GM12878 (cell line): ENCODE measurements around the gene SRRM5. TPM values are rescaled to one million over a fixed set of nuclear protein-coding genes. Genes with fewer than 3 reads are reported as not detected.

Experiments used
- ATAC-seq: fragments of 200-7000 bp; cut with Tn5 transposase; 3 replicates; pipeline ENCODE4 v1.9.1; 2020; ENCODE audit warnings: mild to moderate bottlenecking, moderate library complexity
- BruUV-seq: library from RNA; stranded (reverse); fragments of 400-500 nt; replicated peaks from 2 replicates; lab custom pipeline; 2021; lab: Mats Ljungman, UMichigan
- CTCF ChIA-PET: fragments of 300-600 bp; sonication (Branson Sonifier 250); formaldehyde crosslinking; extraction: SDS; loops from one replicate; lab custom pipeline; 2021; ENCODE audit warnings: inconsistent platforms; lab: Yijun Ruan, JAX
- POLR2A ChIA-PET: fragments of 350-600 bp; formaldehyde crosslinking; extraction: SDS; loops from one replicate; lab custom pipeline; 2021; ENCODE audit warnings: inconsistent platforms; lab: Charles Lee
- RAD21 ChIA-PET: fragments of 300-600 bp; sonication (Branson Sonifier 250); formaldehyde crosslinking; loops from one replicate; lab custom pipeline; 2023; ENCODE audit warnings: antibody characterized with exemption; ENCODE audit not compliant: unreplicated experiment; lab: Charles Lee
- SMC1A ChIA-PET: fragments of 300-600 bp; sonication (Branson Sonifier 250); formaldehyde crosslinking; loops from one replicate; lab custom pipeline; 2023; ENCODE audit not compliant: unreplicated experiment, uncharacterized antibody; lab: Charles Lee
- DNase-seq: peaks from one replicate; pipeline ENCODE4 v3.0.0-alpha.2; 2011; ENCODE audit warnings: low read depth, low spot score
- FAIRE-seq: peaks from 3 replicates; lab custom pipeline; 2011; peaks lifted over from hg19 to GRCh38; lab: Jason Lieb, UNC
- H2AFZ ChIP-seq: 2 replicates; pipeline ENCODE4 v1.6.0; 2011; ENCODE audit warnings: low read depth, low read length, control low read depth; ENCODE audit not compliant: control insufficient read depth
- H3K27ac ChIP-seq: 2 replicates; pipeline ENCODE4 v1.5.1; 2011; ENCODE audit warnings: control low read depth; ENCODE audit not compliant: control insufficient read depth, insufficient read depth
- H3K27me3 ChIP-seq, 2 experiments: replicated peaks in 1 of 2; 2 replicates each; pipeline versions ENCODE4 v1.6.0 to v1.6.1; 2011; ENCODE audit warnings: low read length in 1 of 2; ENCODE audit not compliant: control insufficient read depth in 2 of 2, insufficient read depth in 2 of 2
- H3K36me3 ChIP-seq, 2 experiments: 2 replicates each; pipeline ENCODE4 v1.5.1; 2011; ENCODE audit warnings: low read length in 1 of 2; ENCODE audit not compliant: control insufficient read depth in 2 of 2, insufficient read depth in 2 of 2
- H3K4me1 ChIP-seq: 2 replicates; pipeline ENCODE4 v1.6.1; 2011; ENCODE audit warnings: mild to moderate bottlenecking, low read length, moderate library complexity, mixed read lengths; ENCODE audit not compliant: control insufficient read depth, insufficient read depth
- H3K4me2 ChIP-seq: 2 replicates; pipeline ENCODE4 v1.6.0; 2011; ENCODE audit warnings: control low read depth; ENCODE audit not compliant: control insufficient read depth, insufficient read depth
- H3K4me3 ChIP-seq: fragments of 200-600 bp; sonication (generic); 2 replicates; pipeline ENCODE4 v1.5.1; 2016
- H3K79me2 ChIP-seq: 2 replicates; pipeline ENCODE4 v1.6.0; 2011; ENCODE audit warnings: low read length; ENCODE audit not compliant: control insufficient read depth, insufficient read depth
- H3K9ac ChIP-seq: 2 replicates; pipeline ENCODE4 v1.8.0; 2011; ENCODE audit warnings: low read length, control low read depth, mixed read lengths; ENCODE audit not compliant: control insufficient read depth, insufficient read depth
- H3K9me3 ChIP-seq: replicated peaks from 3 replicates; pipeline ENCODE4 v1.5.1; 2011; ENCODE audit warnings: mild to moderate bottlenecking, low read length; ENCODE audit not compliant: control insufficient read depth, insufficient read depth
- H4K20me1 ChIP-seq: 2 replicates; pipeline ENCODE4 v1.6.0; 2011; ENCODE audit not compliant: control insufficient read depth, insufficient read depth
- EP300 ChIP-seq, 2 experiments: fragments of 150-350 bp in 1 of 2; IDR thresholded peaks; 2 replicates each; pipeline ENCODE4 v1.6.1; 2011 to 2012; ENCODE audit warnings: low read depth in 2 of 2, low read length in 2 of 2, borderline replicate concordance in 1 of 2, improper control_type of control experiment in 1 of 2, inconsistent platforms in 1 of 2; ENCODE audit not compliant: control insufficient read depth in 1 of 2
- HDAC2 ChIP-seq: fragments of 200-600 bp; sonication (generic); IDR thresholded peaks from 2 replicates; pipeline ENCODE4 v1.6.1; 2017
- PML ChIP-seq: IDR thresholded peaks from 2 replicates; pipeline ENCODE4 v1.6.1; 2012; ENCODE audit warnings: low read length, inconsistent platforms
- POLR2A ChIP-seq: IDR thresholded peaks from 2 replicates; pipeline ENCODE4 v1.6.1; 2011; ENCODE audit warnings: low read depth, mild to moderate bottlenecking, low read length
- WGBS: methylation state at CpG from one replicate; pipeline ENCODE4 v1.1.6; 2016; ENCODE audit warnings: low lambda C conversion rate; ENCODE audit not compliant: insufficient replicate concordance, insufficient coverage; ENCODE audit errors: missing lambda C conversion rate; 5-methylcytosine and 5-hydroxymethylcytosine counted together
- in situ Hi-C: fragments of 300-500 bp; cut with MboI; formaldehyde crosslinking; loops from 9 replicates; pipeline ENCODE4 v1.14.3; 2018; ENCODE audit warnings: mixed read lengths
- intact Hi-C: fragments of 100-400 bp; cut with micrococcal nuclease; formaldehyde crosslinking; loops from one replicate; pipeline ENCODE4 v1.14.2; 2022; ENCODE audit not compliant: unreplicated experiment
- polyA plus RNA-seq, 11 experiments: library from polyadenylated mRNA; depleted of rRNA in 4 of 11; unstranded in 6 of 11; stranded (reverse) in 5 of 11; fragments of >200 nt; fragmentation: Nextera tagmentation in 4 of 11; fragmentation: Illumina TruSeq in 1 of 11; extraction: Ambion mirVana in 4 of 11; extraction: Trizol in 1 of 11; gene quantifications; 1 replicate in 1 of 11; 2 replicates in 10 of 11; pipeline versions ENCODE4 v1.2.1 to v1.2.3, GENCODE V29; 2011 to 2016; ENCODE audit warnings: inconsistent platforms in 2 of 11, missing spikeins in 2 of 11, low read depth in 1 of 11
- total RNA-seq, 4 experiments: library from RNA; depleted of rRNA in 3 of 4; stranded (reverse); fragments of >200 nt in 3 of 4; fragmentation: Illumina TruSeq in 1 of 4; extraction: Trizol in 1 of 4; gene quantifications; 2 replicates each; pipeline versions ENCODE4 v1.2.1 to v1.2.3, GENCODE V29; 2013 to 2021
- TF ChIP-seq, protein P1 (sequence below): fragments of 150-350 bp; IDR thresholded peaks from 2 replicates; pipeline ENCODE4 v1.6.1; 2016; ENCODE audit warnings: low read depth, low read length
- TF ChIP-seq, protein P2 (sequence below): fragments of 450-650 bp; IDR thresholded peaks from 2 replicates; pipeline ENCODE4 v1.6.1; 2017; ENCODE audit warnings: mild to moderate bottlenecking, low read depth, inconsistent platforms; ENCODE audit not compliant: poor library complexity, severe bottlenecking

SRRM5 gene
- total and polyA plus RNA-seq, 10 of the 15 experiments (the other 5 are each of a cell fraction or from before 2014, with no cell fraction given): 0.06 to 0.38 (median 0.24) TPM; not detected in 2

DNA sequence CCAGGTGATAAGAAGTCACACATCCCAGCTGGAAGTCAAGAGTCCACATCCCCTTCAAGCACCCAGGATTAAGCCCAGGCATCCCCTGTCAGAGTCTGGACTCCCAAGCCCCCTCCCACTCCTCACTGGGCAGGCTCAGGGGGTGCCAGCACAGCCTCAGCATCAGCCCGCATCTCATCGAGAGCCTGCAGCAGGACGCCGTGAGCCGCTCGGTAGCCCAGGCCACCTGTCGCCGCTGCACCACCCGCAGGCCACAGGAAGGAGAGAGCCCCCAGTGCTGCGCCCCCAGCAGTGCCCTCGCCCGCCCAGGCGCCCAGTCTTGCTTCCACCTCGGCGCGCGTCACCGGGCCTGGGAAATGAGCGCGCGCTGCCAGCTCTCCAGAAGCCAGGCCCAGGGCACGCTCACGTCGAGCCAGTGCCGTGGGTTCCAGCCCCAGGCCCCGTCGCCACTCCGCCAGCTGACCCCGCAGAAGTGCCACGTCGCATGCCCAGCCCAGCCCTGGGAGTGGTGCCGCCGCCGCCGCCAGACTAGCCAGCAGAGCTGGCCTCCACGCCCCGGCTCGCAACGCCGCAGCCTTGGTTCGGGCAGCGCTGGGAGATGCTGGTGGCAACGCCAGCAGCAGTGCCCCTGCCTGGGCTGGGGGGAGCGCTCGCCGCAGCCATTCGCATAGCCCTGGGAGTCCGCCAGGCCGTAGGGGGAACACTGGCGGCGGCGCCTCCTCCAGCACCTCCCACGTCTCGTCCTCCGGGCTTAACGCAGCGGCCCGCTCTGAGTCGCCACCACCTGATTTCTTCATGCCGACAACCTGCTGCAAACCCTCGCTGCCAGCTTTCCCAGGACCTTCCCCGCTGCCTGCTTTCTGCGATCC, 19.8 kb upstream of the SRRM5 start:
- no peak for DNase-seq
- no peak for ATAC-seq
- in situ Hi-C loops (no loop called here), intact Hi-C loops (no loop called here)
- CTCF ChIA-PET: interaction anchor here (1.2 to 6.6 kb wide), 3 partner anchors 37 to 145 kb away, joined by 4 to 169 read pairs (median 7); no protein-coding TSS in a partner anchor
- Histone ChIP-seq H3K9me3 (no peaks in the 10 kb centered on the region), H3K36me3 (peaks cover 3 to 6% of the 10 kb centered on the region in 2 experiments; a peak in 3 of 4 replicates), H2AFZ (no peak overlapping the region), H3K4me3 (no peak overlapping the region), H3K4me2 (no peak overlapping the region), H3K27me3 (no peaks in the 10 kb centered on the region), H4K20me1 (no peaks in the 10 kb centered on the region), H3K27ac (no peak overlapping the region), H3K9ac (no peak overlapping the region), H3K4me1 (no peaks in the 10 kb centered on the region), H3K79me2 (peaks cover 22% of the 10 kb centered on the region)
- RAD21 ChIA-PET: no interaction called here
- no peak for TF ChIP-seq HDAC2
- peak; percentile 26; the same call in 1 of the 2 replicates for TF ChIP-seq POLR2A
- WGBS: 99% methylated on average over 53 of the region's 63 CpGs
- FAIRE-seq: no peak
- POLR2A ChIA-PET: interaction anchor here (0.6 to 0.7 kb wide), 2 partner anchors 49 to 516 kb away, joined by 3 to 5 read pairs; no protein-coding TSS in a partner anchor
- SMC1A ChIA-PET: no interaction called here
- BruUV-seq: no TSS peak

DNA sequence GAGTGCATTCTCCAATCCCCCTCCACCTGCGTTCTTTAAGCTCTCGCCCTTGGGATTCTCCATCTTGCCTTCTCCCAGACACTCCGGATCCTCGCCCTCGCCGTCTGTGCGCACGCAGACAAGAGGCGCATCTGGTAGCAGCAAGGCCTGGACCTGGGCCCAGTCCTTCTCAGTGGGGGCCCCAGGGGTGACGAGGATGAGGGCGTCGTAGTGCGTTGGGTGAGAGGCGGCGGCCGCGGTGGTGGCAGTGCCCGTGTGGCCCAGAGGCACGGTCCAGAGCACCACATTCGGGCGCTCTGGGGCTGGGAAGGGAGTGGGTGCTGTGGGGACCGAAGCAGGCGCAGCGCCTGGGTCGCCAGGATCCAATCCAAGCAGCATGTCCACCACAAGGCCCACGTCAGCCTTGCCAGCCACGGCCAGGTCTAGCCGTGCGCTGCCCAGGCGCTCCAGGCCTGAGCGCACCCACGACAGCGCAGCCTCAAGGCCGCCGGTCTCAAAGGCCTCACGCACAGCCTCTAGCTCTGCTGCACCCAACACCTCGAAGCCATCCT, 19.0 kb upstream of the SRRM5 start:
- Histone ChIP-seq H2AFZ (no peak overlapping the region), H3K4me2 (no peak overlapping the region), H3K27me3 (no peaks in the 10 kb centered on the region), H3K4me1 (peaks cover 5% of the 10 kb centered on the region; the same call in 1 of the 2 replicates), H3K79me2 (peaks cover 29% of the 10 kb centered on the region), H3K4me3 (no peak overlapping the region), H3K27ac (no peak overlapping the region), H3K36me3 (peaks cover 3 to 6% of the 10 kb centered on the region in 2 experiments; a peak in 3 of 4 replicates), H4K20me1 (no peaks in the 10 kb centered on the region), H3K9me3 (no peaks in the 10 kb centered on the region), H3K9ac (no peak overlapping the region)
- no peak for DNase-seq
- in situ Hi-C loops (no loop called here), intact Hi-C loops (no loop called here)
- WGBS: 99% methylated on average over 35 of the region's 37 CpGs
- BruUV-seq: no TSS peak
- SMC1A ChIA-PET: interaction anchor here (0.7 to 5.4 kb wide), 2 partner anchors 37 to 444 kb away, joined by 3 to 59 read pairs; no protein-coding TSS in a partner anchor
- POLR2A ChIA-PET: no interaction called here
- CTCF ChIA-PET: interaction anchor here (1.2 to 6.6 kb wide), 5 partner anchors 10 to 146 kb away, joined by 4 to 169 read pairs (median 36); no protein-coding TSS in a partner anchor
- RAD21 ChIA-PET: interaction anchor here (4.8 kb wide), 1 partner anchor 38 kb away, joined by 92 read pairs; no protein-coding TSS in a partner anchor
- ATAC-seq: no peak
- FAIRE-seq: no peak
- TF ChIP-seq, protein P1, sequence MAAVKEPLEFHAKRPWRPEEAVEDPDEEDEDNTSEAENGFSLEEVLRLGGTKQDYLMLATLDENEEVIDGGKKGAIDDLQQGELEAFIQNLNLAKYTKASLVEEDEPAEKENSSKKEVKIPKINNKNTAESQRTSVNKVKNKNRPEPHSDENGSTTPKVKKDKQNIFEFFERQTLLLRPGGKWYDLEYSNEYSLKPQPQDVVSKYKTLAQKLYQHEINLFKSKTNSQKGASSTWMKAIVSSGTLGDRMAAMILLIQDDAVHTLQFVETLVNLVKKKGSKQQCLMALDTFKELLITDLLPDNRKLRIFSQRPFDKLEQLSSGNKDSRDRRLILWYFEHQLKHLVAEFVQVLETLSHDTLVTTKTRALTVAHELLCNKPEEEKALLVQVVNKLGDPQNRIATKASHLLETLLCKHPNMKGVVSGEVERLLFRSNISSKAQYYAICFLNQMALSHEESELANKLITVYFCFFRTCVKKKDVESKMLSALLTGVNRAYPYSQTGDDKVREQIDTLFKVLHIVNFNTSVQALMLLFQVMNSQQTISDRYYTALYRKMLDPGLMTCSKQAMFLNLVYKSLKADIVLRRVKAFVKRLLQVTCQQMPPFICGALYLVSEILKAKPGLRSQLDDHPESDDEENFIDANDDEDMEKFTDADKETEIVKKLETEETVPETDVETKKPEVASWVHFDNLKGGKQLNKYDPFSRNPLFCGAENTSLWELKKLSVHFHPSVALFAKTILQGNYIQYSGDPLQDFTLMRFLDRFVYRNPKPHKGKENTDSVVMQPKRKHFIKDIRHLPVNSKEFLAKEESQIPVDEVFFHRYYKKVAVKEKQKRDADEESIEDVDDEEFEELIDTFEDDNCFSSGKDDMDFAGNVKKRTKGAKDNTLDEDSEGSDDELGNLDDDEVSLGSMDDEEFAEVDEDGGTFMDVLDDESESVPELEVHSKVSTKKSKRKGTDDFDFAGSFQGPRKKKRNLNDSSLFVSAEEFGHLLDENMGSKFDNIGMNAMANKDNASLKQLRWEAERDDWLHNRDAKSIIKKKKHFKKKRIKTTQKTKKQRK: no peak
- TF ChIP-seq EP300 (IDR thresholded peaks at IDR 0.05; ENCODE audit: borderline replicate concordance in 1 of 2, control insufficient read depth in 1 of 2, low read depth in 2 of 2, low read length in 2 of 2): no peak
- TF ChIP-seq, protein P2, sequence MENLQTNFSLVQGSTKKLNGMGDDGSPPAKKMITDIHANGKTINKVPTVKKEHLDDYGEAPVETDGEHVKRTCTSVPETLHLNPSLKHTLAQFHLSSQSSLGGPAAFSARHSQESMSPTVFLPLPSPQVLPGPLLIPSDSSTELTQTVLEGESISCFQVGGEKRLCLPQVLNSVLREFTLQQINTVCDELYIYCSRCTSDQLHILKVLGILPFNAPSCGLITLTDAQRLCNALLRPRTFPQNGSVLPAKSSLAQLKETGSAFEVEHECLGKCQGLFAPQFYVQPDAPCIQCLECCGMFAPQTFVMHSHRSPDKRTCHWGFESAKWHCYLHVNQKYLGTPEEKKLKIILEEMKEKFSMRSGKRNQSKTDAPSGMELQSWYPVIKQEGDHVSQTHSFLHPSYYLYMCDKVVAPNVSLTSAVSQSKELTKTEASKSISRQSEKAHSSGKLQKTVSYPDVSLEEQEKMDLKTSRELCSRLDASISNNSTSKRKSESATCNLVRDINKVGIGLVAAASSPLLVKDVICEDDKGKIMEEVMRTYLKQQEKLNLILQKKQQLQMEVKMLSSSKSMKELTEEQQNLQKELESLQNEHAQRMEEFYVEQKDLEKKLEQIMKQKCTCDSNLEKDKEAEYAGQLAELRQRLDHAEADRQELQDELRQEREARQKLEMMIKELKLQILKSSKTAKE: no peak
- TF ChIP-seq PML: no peak
